OCI-LY7 (cell line): Measurements from ENCODE around the gene ETFRF1.

Experiments used
- EZH2phosphoT487 ChIP-seq: fragments of 200-600 bp; sonication (generic); IDR thresholded peaks from 2 replicates; pipeline ENCODE4 v1.6.1; 2018; ENCODE audit warnings: low read depth, borderline replicate concordance, mild to moderate bottlenecking, mixed run types, antibody characterized with exemption, low read length, moderate library complexity, mixed read lengths
- TF ChIP-seq, protein P1 (sequence below): fragments of 200-600 bp; sonication (generic); conservative IDR thresholded peaks from 2 replicates; pipeline ENCODE4 v1.5.1; 2014; ENCODE audit warnings: mild to moderate bottlenecking, antibody characterized with exemption, low read length, moderate library complexity, mixed read lengths

DNA sequence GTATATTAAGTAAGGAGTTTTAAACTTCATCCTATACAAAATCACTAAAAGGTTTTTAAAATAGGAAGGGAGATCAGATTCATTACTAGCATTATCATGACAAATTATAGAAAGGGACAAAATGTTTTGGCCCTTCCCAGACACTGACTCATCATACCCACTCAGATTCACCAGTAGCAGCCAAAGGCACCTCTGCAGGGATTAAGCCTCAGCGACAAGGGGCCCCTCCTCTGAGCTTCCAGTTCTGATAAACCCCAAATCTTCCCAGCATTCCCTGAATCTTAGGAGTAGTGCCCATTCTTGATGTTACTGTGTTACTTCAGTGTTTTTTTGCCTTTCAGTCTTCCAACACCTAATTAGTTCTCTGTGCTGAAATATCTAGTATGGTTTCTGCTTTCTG is 41.2 kb downstream of the ETFRF1 start:
- TF ChIP-seq, protein P1, sequence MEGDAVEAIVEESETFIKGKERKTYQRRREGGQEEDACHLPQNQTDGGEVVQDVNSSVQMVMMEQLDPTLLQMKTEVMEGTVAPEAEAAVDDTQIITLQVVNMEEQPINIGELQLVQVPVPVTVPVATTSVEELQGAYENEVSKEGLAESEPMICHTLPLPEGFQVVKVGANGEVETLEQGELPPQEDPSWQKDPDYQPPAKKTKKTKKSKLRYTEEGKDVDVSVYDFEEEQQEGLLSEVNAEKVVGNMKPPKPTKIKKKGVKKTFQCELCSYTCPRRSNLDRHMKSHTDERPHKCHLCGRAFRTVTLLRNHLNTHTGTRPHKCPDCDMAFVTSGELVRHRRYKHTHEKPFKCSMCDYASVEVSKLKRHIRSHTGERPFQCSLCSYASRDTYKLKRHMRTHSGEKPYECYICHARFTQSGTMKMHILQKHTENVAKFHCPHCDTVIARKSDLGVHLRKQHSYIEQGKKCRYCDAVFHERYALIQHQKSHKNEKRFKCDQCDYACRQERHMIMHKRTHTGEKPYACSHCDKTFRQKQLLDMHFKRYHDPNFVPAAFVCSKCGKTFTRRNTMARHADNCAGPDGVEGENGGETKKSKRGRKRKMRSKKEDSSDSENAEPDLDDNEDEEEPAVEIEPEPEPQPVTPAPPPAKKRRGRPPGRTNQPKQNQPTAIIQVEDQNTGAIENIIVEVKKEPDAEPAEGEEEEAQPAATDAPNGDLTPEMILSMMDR, result no peak
- TF ChIP-seq EZH2phosphoT487, result no peak
